HepG2 (cell line): Measurements from ENCODE around the gene LRSAM1. TPM values are rescaled to one million over a fixed set of nuclear protein-coding genes. Genes with fewer than 3 reads are reported as not detected.

Source experiments
- ATAC-seq: fragments of 200-7000 bp; cut with Tn5 transposase; 3 replicates; pipeline ENCODE4 v1.9.1; 2020; ENCODE audit warnings: mild to moderate bottlenecking, moderate library complexity
- BruUV-seq: library from RNA; stranded (reverse); fragments of 400-500 nt; replicated peaks from 2 replicates; lab custom pipeline; 2021; lab: Mats Ljungman, UMichigan
- CTCF ChIA-PET: fragments of 300-600 bp; formaldehyde crosslinking; extraction: SDS; loops from one replicate; lab custom pipeline; 2021; ENCODE audit warnings: low total read pairs, inconsistent platforms, low intra/inter-chr PET ratio; lab: Yijun Ruan, JAX
- POLR2A ChIA-PET: fragments of 350-600 bp; sonication (Branson Sonifier 250); formaldehyde crosslinking; loops from one replicate; lab custom pipeline; 2020; ENCODE audit warnings: antibody characterized with exemption, inconsistent platforms; lab: Yijun Ruan, JAX
- DNase-seq: peaks from one replicate; pipeline ENCODE4 v3.0.0-alpha.2; 2015; ENCODE audit warnings: low spot score
- FAIRE-seq: peaks from 3 replicates; lab custom pipeline; 2011; peaks lifted over from hg19 to GRCh38; lab: Jason Lieb, UNC
- H2AFZ ChIP-seq: one replicate; pipeline ENCODE4 v1.6.1; 2011; ENCODE audit warnings: low read length, inconsistent platforms
- H3K27ac ChIP-seq: fragments of 300-600 bp; 3 replicates; pipeline ENCODE4 v1.8.0; 2011; ENCODE audit warnings: mixed run types, mild to moderate bottlenecking, mixed read lengths, low read length, inconsistent platforms; ENCODE audit not compliant: insufficient read depth; ENCODE audit errors: extremely low read length
- H3K27me3 ChIP-seq, 2 experiments: fragments of 200-600 bp in 1 of 2; 2 replicates in 1 of 2; 3 replicates in 1 of 2; pipeline versions ENCODE4 v1.6.0 to v1.8.0; 2011; ENCODE audit warnings: low read length in 2 of 2, mild to moderate bottlenecking in 2 of 2, moderate library complexity in 2 of 2, inconsistent platforms in 1 of 2; ENCODE audit not compliant: insufficient read depth in 2 of 2, control insufficient read depth in 1 of 2
- H3K36me3 ChIP-seq, 2 experiments: fragments of 200-600 bp in 1 of 2; replicated peaks in 1 of 2; 2 replicates in 1 of 2; 3 replicates in 1 of 2; pipeline versions ENCODE4 v1.5.1 to v1.8.0; 2011; ENCODE audit warnings: low read length in 2 of 2, inconsistent platforms in 1 of 2; ENCODE audit not compliant: insufficient read depth in 2 of 2, control insufficient read depth in 1 of 2
- H3K4me1 ChIP-seq: 2 replicates; pipeline ENCODE4 v1.5.1; 2012; ENCODE audit warnings: low read length, inconsistent platforms; ENCODE audit not compliant: insufficient read depth
- H3K4me2 ChIP-seq: 2 replicates; pipeline ENCODE4 v1.6.0; 2011; ENCODE audit warnings: low read depth, low read length, inconsistent platforms
- H3K4me3 ChIP-seq, 3 experiments: fragments of 200-600 bp in 1 of 3; sonication (generic), shearing (Covaris generic) in 1 of 3; replicated peaks in 1 of 3; 2 replicates each; pipeline ENCODE4 v1.5.1; 2011 to 2016; ENCODE audit warnings: low read length in 3 of 3, inconsistent platforms in 2 of 3, low read depth in 2 of 3, mild to moderate bottlenecking in 2 of 3, control low read depth in 1 of 3, mixed read lengths in 1 of 3; ENCODE audit not compliant: insufficient read depth in 1 of 3
- H3K79me2 ChIP-seq: one replicate; pipeline ENCODE4 v1.6.1; 2011; ENCODE audit warnings: low read length, inconsistent platforms; ENCODE audit not compliant: insufficient read depth
- H3K9ac ChIP-seq: 2 replicates; pipeline ENCODE4 v1.6.0; 2011; ENCODE audit warnings: mild to moderate bottlenecking, low read depth, low read length, inconsistent platforms; ENCODE audit not compliant: insufficient read depth
- H3K9me3 ChIP-seq: 2 replicates; pipeline ENCODE4 v1.5.1; 2012; ENCODE audit warnings: mild to moderate bottlenecking, low read length
- H4K20me1 ChIP-seq: 2 replicates; pipeline ENCODE4 v1.6.0; 2011; ENCODE audit warnings: inconsistent platforms, mild to moderate bottlenecking, low read length, moderate library complexity; ENCODE audit not compliant: insufficient read depth
- AGO2 ChIP-seq: fragments of 200-400 bp; formaldehyde crosslinking; optimal IDR thresholded peaks from 2 replicates; pipeline ENCODE3; 2017; ENCODE audit warnings: mild to moderate bottlenecking, low read depth, low read length, moderate library complexity
- ARNT ChIP-seq: fragments of 450-650 bp; IDR thresholded peaks from 2 replicates; pipeline ENCODE4 v1.6.1; 2017
- BRD4 ChIP-seq: sonication (generic); formaldehyde crosslinking; IDR thresholded peaks from 2 replicates; pipeline ENCODE4 v1.4.0; 2020; ENCODE audit warnings: missing genetic modification reagents
- PHF20 ChIP-seq: sonication (generic); formaldehyde crosslinking; IDR thresholded peaks from 2 replicates; pipeline ENCODE4 v1.5.0; 2020; ENCODE audit warnings: mild to moderate bottlenecking, missing genetic modification reagents
- PTBP1 ChIP-seq: fragments of 200-400 bp; formaldehyde crosslinking; IDR thresholded peaks from 2 replicates; pipeline ENCODE4 v1.6.1; 2018; ENCODE audit warnings: low read length, low read depth; ENCODE audit not compliant: poor library complexity, severe bottlenecking
- ZBTB10 ChIP-seq: sonication (generic); formaldehyde crosslinking; IDR thresholded peaks from 2 replicates; pipeline ENCODE4 v1.4.0; 2020; ENCODE audit warnings: missing genetic modification reagents, borderline replicate concordance
- ZNF136 ChIP-seq: sonication (generic); formaldehyde crosslinking; IDR thresholded peaks from 2 replicates; pipeline ENCODE4 v1.8.1; 2022; ENCODE audit warnings: low read depth, mild to moderate bottlenecking, moderate library complexity, missing genetic modification reagents
- ZNF761 ChIP-seq: sonication (generic); formaldehyde crosslinking; conservative IDR thresholded peaks from 2 replicates; pipeline ENCODE4 v1.4.0; 2020; ENCODE audit warnings: mild to moderate bottlenecking, missing genetic modification reagents
- ZNF790 ChIP-seq: sonication (generic); formaldehyde crosslinking; IDR thresholded peaks from 2 replicates; pipeline ENCODE4 v1.8.0; 2022; ENCODE audit warnings: missing genetic modification reagents, mild to moderate bottlenecking, borderline replicate concordance
- ZSCAN21 ChIP-seq: sonication (generic); formaldehyde crosslinking; IDR thresholded peaks from 2 replicates; pipeline ENCODE4 v1.8.0; 2022; ENCODE audit warnings: mild to moderate bottlenecking, missing genetic modification reagents, moderate library complexity, borderline replicate concordance
- WGBS: methylation state at CpG from one replicate; pipeline ENCODE4 v1.1.6; 2017; ENCODE audit warnings: low lambda C conversion rate; 5-methylcytosine and 5-hydroxymethylcytosine counted together
- in situ Hi-C: cut with HindIII; loops from 2 replicates; pipeline ENCODE4 v1.10.0; 2017; ENCODE audit warnings: low pct_unique_long_range_greater_than_20kb; ENCODE audit not compliant: extremely low pct_ligation_motif_present
- intact Hi-C: fragments of 100-400 bp; cut with micrococcal nuclease; formaldehyde crosslinking; loops from one replicate; pipeline ENCODE4 v1.10.0; 2022; ENCODE audit not compliant: unreplicated experiment
- polyA plus RNA-seq, 8 experiments: library from polyadenylated mRNA; depleted of rRNA in 3 of 8; stranded (reverse) in 7 of 8; unstranded in 1 of 8; fragments of >200 nt; fragmentation: Illumina TruSeq in 4 of 8; extraction: Trizol in 4 of 8; gene quantifications; 2 replicates each; pipeline versions ENCODE4 v1.2.1 to v1.2.3, GENCODE V29; 2011 to 2016; ENCODE audit warnings: low read depth in 4 of 8, missing spikeins in 1 of 8, mixed read lengths in 1 of 8; ENCODE audit not compliant: insufficient read depth in 1 of 8
- total RNA-seq, 5 experiments: library from RNA; depleted of rRNA; stranded (reverse); fragments of >200 nt; fragmentation: Illumina TruSeq; extraction: Trizol; gene quantifications; 2 replicates each; pipeline ENCODE4 v1.2.3, GENCODE V29; 2016; ENCODE audit warnings: low read depth in 1 of 5

Gene LRSAM1
- total and polyA plus RNA-seq, 2 of the 13 experiments (the other 11 are each of a cell fraction or from before 2014, with no cell fraction given): 8.7 to 10.2 TPM

- no peak for ATAC-seq
- no peak for FAIRE-seq
- DNase-seq: no peak
- Histone ChIP-seq H3K4me2 (no peak overlapping the region), H3K27ac (no peak overlapping the region), H3K4me1 (no peaks in the 10 kb centered on the region), H4K20me1 (no peaks in the 10 kb centered on the region), H3K36me3 (peaks cover 14 to 32% of the 10 kb centered on the region in 2 experiments; a peak in 4 of 5 replicates), H3K79me2 (no peaks in the 10 kb centered on the region), H3K9ac (no peak overlapping the region), H3K27me3 (no peaks in the 10 kb centered on the region), H2AFZ (no peak overlapping the region), H3K9me3 (no peaks in the 10 kb centered on the region), H3K4me3 (no peak overlapping the region)
- TF ChIP-seq ARNT (no peak), ZSCAN21 (no peak), PTBP1 (no peak), PHF20 (no peak), ZNF761 (CRISPR knock-in tag) (no peak), AGO2 (no peak), ZBTB10 (no peak), ZNF136 (no peak), BRD4 (CRISPR knock-in tag) (no peak), ZNF790 (CRISPR knock-in tag) (no peak)
- no TSS peak for BruUV-seq
- WGBS: 93% methylated on average over 6 of the region's 6 CpGs
- intact Hi-C loops: no loop called here
- CTCF ChIA-PET: no interaction called here
- in situ Hi-C loops: no loop called here
- POLR2A ChIA-PET: interaction anchor here (0.9 to 3.4 kb wide), 4 partner anchors 10 to 193 kb away, joined by 3 to 31 read pairs (median 4); partner anchors contain the start of genes SLC2A8 and ZNF79
Measured at GRCh38 chr9:127407492-127407843, 43.8 kb upstream of the LRSAM1 start.
